SK-N-MC (cell line): ENCODE results near the gene RGS7.

ENCODE experiments used
- DNase-seq: peaks from one replicate; pipeline ENCODE4 v3.0.0-alpha.2; 2011; ENCODE audit warnings: low read depth, low spot score
- H3K27ac ChIP-seq: fragments of 200-600 bp; sonication (generic); 2 replicates; pipeline ENCODE4 v1.5.1; 2016; ENCODE audit warnings: mixed run types
- H3K36me3 ChIP-seq: fragments of 200-600 bp; sonication (generic); 2 replicates; pipeline ENCODE4 v1.6.1; 2017; ENCODE audit warnings: antibody characterized with exemption, low read length, mixed read lengths; ENCODE audit not compliant: insufficient read depth
- H3K4me3 ChIP-seq: fragments of 200-600 bp; sonication (generic); 2 replicates; pipeline ENCODE4 v1.5.1; 2016
- H3K9ac ChIP-seq: fragments of 200-600 bp; sonication (generic); 2 replicates; pipeline ENCODE4 v1.8.0; 2017; ENCODE audit warnings: mixed run types, mixed read lengths; ENCODE audit not compliant: insufficient read length
- H3K9me3 ChIP-seq: fragments of 200-600 bp; sonication (generic); 2 replicates; pipeline ENCODE4 v1.6.1; 2017; ENCODE audit warnings: low read depth, mild to moderate bottlenecking, antibody characterized with exemption, low read length, moderate library complexity, mixed read lengths
- EZH2 ChIP-seq: fragments of 200-600 bp; sonication (generic); IDR thresholded peaks from one replicate; pipeline ENCODE4 v1.6.1; 2017; ENCODE audit warnings: antibody characterized with exemption
- FOXP2 ChIP-seq: optimal IDR thresholded peaks from 2 replicates; pipeline ENCODE3; 2011; ENCODE audit warnings: mild to moderate bottlenecking, moderate library complexity; ENCODE audit not compliant: insufficient read depth; ENCODE audit errors: extremely low read length, control extremely low read depth
- POLR2AphosphoS5 ChIP-seq: IDR thresholded peaks from 2 replicates; pipeline ENCODE4 v1.6.1; 2012; ENCODE audit warnings: mild to moderate bottlenecking, low read depth, low read length, borderline replicate concordance

RGS7 gene

GRCh38 chr1:241114699-241115233 is 242.2 kb downstream of the RGS7 start:
- no peak for DNase-seq
- Histone ChIP-seq H3K27ac (no peak overlapping the region), H3K9ac (no peak overlapping the region), H3K36me3 (no peaks in the 10 kb centered on the region), H3K9me3 (no peaks in the 10 kb centered on the region), H3K4me3 (no peak overlapping the region)
- TF ChIP-seq EZH2 (no peak), FOXP2 (no peak), POLR2AphosphoS5 (no peak)

DNA sequence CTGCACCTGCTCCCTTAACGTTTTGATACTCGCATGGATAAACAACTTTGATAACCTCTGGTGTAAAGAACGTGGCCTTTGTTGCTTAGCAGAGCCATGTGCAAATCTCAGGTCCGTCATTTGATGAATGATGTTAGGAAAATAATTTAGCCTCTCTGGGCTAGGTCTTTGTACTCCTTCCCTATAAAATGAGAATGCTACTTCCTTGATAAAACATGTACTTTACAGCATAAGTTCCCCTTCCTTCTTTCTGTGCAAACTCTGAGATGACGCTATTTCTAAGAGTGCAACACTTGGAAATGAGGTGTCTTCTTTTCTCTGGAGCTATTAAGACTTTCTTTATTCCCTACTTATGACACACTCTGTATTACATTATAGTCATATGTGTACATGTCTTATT is 243.4 kb downstream of the RGS7 start:
- Histone ChIP-seq H3K4me3 (no peak overlapping the region), H3K36me3 (no peaks in the 10 kb centered on the region)
- no peak for TF ChIP-seq EZH2
- TF ChIP-seq POLR2AphosphoS5: no peak
- no peak for TF ChIP-seq FOXP2

DNA sequence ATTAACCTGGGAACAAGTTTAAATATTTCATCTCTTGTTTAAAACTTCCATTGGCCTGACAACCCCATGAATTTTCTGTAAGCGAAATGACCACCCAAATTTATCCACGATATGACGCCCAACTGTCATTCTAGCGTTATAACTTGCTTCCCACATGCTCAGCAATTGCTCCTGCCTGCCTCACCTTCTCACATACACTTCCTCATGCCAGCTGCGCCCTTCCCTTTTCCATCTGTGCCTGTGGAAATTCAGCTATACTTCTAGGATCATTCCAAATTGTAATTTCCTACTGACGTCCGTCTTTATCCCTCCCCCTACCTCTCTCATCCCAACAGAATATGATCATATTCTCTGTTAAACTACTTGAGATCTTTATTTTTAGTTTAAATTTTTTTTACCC is 248.0 kb downstream of the RGS7 start:
- no peak for DNase-seq
- H3K36me3 ChIP-seq: no peaks in the 10 kb centered on the region
- H3K9ac ChIP-seq: no peak overlapping the region
- no peak overlapping the region for H3K27ac ChIP-seq
- TF ChIP-seq EZH2: no peak
- TF ChIP-seq POLR2AphosphoS5: no peak
- TF ChIP-seq FOXP2: no peak
- H3K4me3 ChIP-seq: no peak overlapping the region
- H3K9me3 ChIP-seq: no peaks in the 10 kb centered on the region

More for the DNA sequence above, 243.4 kb downstream of the RGS7 start:
- Histone ChIP-seq H3K9me3 (no peaks in the 10 kb centered on the region), H3K9ac (no peak overlapping the region), H3K27ac (no peak overlapping the region)
- DNase-seq: no peak

DNA sequence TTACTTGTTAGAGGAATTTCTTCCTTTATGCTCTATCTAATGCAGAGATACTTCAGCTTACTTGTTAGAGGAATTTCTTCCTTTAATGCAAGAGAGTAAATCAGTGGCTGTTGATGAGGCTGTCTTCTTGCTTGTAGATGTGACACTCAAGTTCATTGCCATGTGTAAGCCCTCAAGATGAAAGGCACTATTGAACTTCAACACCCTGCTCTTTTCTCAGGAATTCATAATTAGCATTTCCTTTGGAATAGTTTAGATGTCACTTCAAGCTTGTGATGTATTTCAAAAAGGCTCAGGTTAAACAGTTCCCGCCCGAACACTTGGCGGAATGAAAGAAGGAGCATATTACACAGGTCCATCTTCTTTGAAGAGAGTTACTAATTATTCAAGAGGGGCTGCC is 251.9 kb downstream of the RGS7 start:
- Histone ChIP-seq H3K9ac (no peak overlapping the region), H3K4me3 (no peak overlapping the region), H3K27ac (no peak overlapping the region), H3K9me3 (no peaks in the 10 kb centered on the region), H3K36me3 (no peaks in the 10 kb centered on the region)
- no peak for TF ChIP-seq EZH2
- no peak for TF ChIP-seq POLR2AphosphoS5
- TF ChIP-seq FOXP2: no peak
- no peak for DNase-seq

- Histone ChIP-seq H3K36me3 (no peaks in the 10 kb centered on the region), H3K27ac (no peak overlapping the region), H3K9me3 (no peaks in the 10 kb centered on the region), H3K4me3 (no peak overlapping the region), H3K9ac (no peak overlapping the region)
- DNase-seq: no peak
- no peak for TF ChIP-seq POLR2AphosphoS5
- no peak for TF ChIP-seq FOXP2
- TF ChIP-seq EZH2: no peak
Observed at GRCh38 chr1:241102664-241103063, 254.3 kb downstream of the RGS7 start.

DNA sequence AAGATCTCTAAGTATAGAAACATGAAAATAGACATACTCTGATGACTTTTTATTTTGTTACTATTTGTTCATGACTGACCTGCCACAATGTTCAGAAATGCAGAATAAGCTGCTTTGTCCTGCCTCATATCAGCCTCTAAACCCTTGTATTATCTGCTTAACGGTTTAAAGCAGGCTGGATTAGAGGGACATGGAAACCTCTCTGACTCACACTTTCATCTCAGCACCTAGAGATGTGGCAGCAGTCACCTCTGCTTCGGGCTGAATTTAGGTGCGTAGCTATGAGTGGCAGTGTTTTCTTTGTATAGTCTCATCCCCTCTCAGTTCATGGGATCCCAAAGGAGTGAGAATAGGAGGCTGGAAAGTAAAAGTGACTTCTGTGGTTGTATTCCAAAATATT is 255.4 kb downstream of the RGS7 start:
- H3K4me3 ChIP-seq: no peak overlapping the region
- no peak for DNase-seq
- no peaks in the 10 kb centered on the region for H3K36me3 ChIP-seq
- H3K9me3 ChIP-seq: no peaks in the 10 kb centered on the region
- no peak for TF ChIP-seq EZH2
- TF ChIP-seq POLR2AphosphoS5: no peak
- no peak for TF ChIP-seq FOXP2
- H3K27ac ChIP-seq: no peak overlapping the region
- no peak overlapping the region for H3K9ac ChIP-seq

- no peak for DNase-seq
- no peaks in the 10 kb centered on the region for H3K9me3 ChIP-seq
- TF ChIP-seq EZH2 (no peak), POLR2AphosphoS5 (no peak), FOXP2 (no peak)
- H3K9ac ChIP-seq: no peak overlapping the region
- H3K36me3 ChIP-seq: no peaks in the 10 kb centered on the region
- no peak overlapping the region for H3K27ac ChIP-seq
- no peak overlapping the region for H3K4me3 ChIP-seq
Observed at GRCh38 chr1:241097479-241097878, 259.5 kb downstream of the RGS7 start.

DNA sequence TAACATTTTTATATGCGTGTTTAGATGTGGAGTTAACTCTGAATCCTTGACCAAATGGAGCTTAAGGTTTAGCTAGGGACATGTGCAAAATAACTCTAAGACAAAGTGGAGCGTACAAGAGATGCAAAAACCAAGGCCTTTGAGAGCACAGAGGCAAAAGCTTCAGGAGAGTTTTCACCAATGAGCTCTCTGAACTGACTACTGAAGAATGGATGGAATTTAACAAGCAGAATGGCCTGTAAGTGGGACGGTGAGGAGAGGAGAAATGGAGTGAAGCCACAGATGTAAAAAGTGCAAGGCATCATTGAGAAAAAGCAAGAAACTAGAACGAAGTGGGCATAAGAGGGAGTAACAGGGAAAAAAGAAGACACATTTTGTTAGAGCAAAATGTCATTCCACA is 260.0 kb downstream of the RGS7 start:
- H3K36me3 ChIP-seq: no peaks in the 10 kb centered on the region
- no peak overlapping the region for H3K9ac ChIP-seq
- TF ChIP-seq FOXP2 (no peak), POLR2AphosphoS5 (no peak), EZH2 (no peak)
- no peaks in the 10 kb centered on the region for H3K9me3 ChIP-seq
- DNase-seq: no peak
- H3K4me3 ChIP-seq: no peak overlapping the region
- H3K27ac ChIP-seq: no peak overlapping the region

- Histone ChIP-seq H3K9me3 (no peaks in the 10 kb centered on the region), H3K9ac (no peak overlapping the region), H3K36me3 (no peaks in the 10 kb centered on the region), H3K27ac (no peak overlapping the region), H3K4me3 (no peak overlapping the region)
- TF ChIP-seq FOXP2: no peak
- TF ChIP-seq POLR2AphosphoS5: no peak
- no peak for TF ChIP-seq EZH2
- DNase-seq: no peak
Observed at GRCh38 chr1:241095847-241096246, 261.2 kb downstream of the RGS7 start.
